SK-N-SH (cell line): ENCODE results near the gene RGS13. TPM values are rescaled to one million over a fixed set of nuclear protein-coding genes. Genes with fewer than 3 reads are reported as not detected.

Source experiments
- CTCF ChIA-PET: fragments of 300-600, 350-600 bp; formaldehyde crosslinking; extraction: SDS; loops from one replicate; lab custom pipeline; 2021; lab: Yijun Ruan, JAX
- POLR2A ChIA-PET: fragments of 350-600 bp; sonication (Branson Sonifier 250); formaldehyde crosslinking; extraction: SDS; loops from one replicate; lab custom pipeline; 2020; ENCODE audit warnings: antibody characterized with exemption, inconsistent platforms; lab: Yijun Ruan, JAX
- DNase-seq: peaks from one replicate; pipeline ENCODE4 v3.0.0; 2012
- H2AFZ ChIP-seq: fragments of 200-600 bp; sonication (generic); 2 replicates; pipeline ENCODE4 v1.8.1; 2016; ENCODE audit warnings: antibody characterized with exemption, mild to moderate bottlenecking, low read depth
- H3F3A ChIP-seq: fragments of 200-600 bp; sonication (generic); replicated peaks from 2 replicates; pipeline ENCODE3; 2016; ENCODE audit warnings: antibody characterized with exemption, mild to moderate bottlenecking; ENCODE audit not compliant: insufficient read depth
- H3K27ac ChIP-seq, 2 experiments: fragments of 200-500 bp in 1 of 2; fragments of 200-600 bp in 1 of 2; sonication (Bioruptor generic) in 1 of 2; sonication (generic), shearing (Covaris generic) in 1 of 2; 2 replicates each; pipeline versions ENCODE4 v1.5.1 to v1.6.1; 2014 to 2016; ENCODE audit warnings: low read depth in 2 of 2, inconsistent platforms in 1 of 2, low read length in 1 of 2, mild to moderate bottlenecking in 1 of 2, mixed read lengths in 1 of 2
- H3K27me3 ChIP-seq: fragments of 200-600 bp; sonication (generic), shearing (Covaris generic); 2 replicates; pipeline ENCODE4 v1.6.1; 2016; ENCODE audit warnings: mixed run types; ENCODE audit not compliant: insufficient read depth
- H3K36me3 ChIP-seq, 2 experiments: fragments of 200-500 bp in 1 of 2; fragments of 200-600 bp in 1 of 2; sonication (Bioruptor generic) in 1 of 2; sonication (generic) in 1 of 2; replicated peaks in 1 of 2; 2 replicates each; pipeline versions ENCODE3 to v1.5.1; 2014 to 2016; ENCODE audit warnings: low read length in 1 of 2, mild to moderate bottlenecking in 1 of 2; ENCODE audit not compliant: insufficient read depth in 2 of 2, control insufficient read depth in 1 of 2
- H3K4me1 ChIP-seq, 2 experiments: fragments of 200-500 bp in 1 of 2; fragments of 200-600 bp in 1 of 2; sonication (Bioruptor generic) in 1 of 2; sonication (generic), shearing (Covaris generic) in 1 of 2; 2 replicates each; pipeline versions ENCODE4 v1.5.1 to v1.6.1; 2014 to 2016; ENCODE audit warnings: low read depth in 1 of 2, low read length in 1 of 2, mixed run types in 1 of 2; ENCODE audit not compliant: insufficient read depth in 2 of 2, control insufficient read depth in 1 of 2
- H3K4me2 ChIP-seq: fragments of 200-600 bp; sonication (generic), shearing (Covaris generic); 2 replicates; pipeline ENCODE4 v1.6.1; 2017; ENCODE audit warnings: mixed run types
- H3K4me3 ChIP-seq, 2 experiments: fragments of 200-500 bp in 1 of 2; fragments of 200-600 bp in 1 of 2; sonication (Bioruptor generic) in 1 of 2; sonication (generic), shearing (Covaris generic) in 1 of 2; 2 replicates each; pipeline versions ENCODE4 v1.5.1 to v1.8.1; 2014 to 2016; ENCODE audit warnings: low read depth in 2 of 2, inconsistent platforms in 1 of 2, low read length in 1 of 2, mild to moderate bottlenecking in 1 of 2, mixed read lengths in 1 of 2, moderate library complexity in 1 of 2
- H3K79me2 ChIP-seq: fragments of 200-600 bp; sonication (generic); 2 replicates; pipeline ENCODE4 v1.8.1; 2017; ENCODE audit warnings: mild to moderate bottlenecking; ENCODE audit not compliant: insufficient read depth
- H3K9ac ChIP-seq: fragments of 200-600 bp; sonication (generic); 2 replicates; pipeline ENCODE4 v1.6.1; 2017; ENCODE audit warnings: mixed run types
- H3K9me2 ChIP-seq: fragments of 200-600 bp; sonication (generic); 2 replicates; pipeline ENCODE4 v1.6.1; 2017; ENCODE audit warnings: mixed run types
- H3K9me3 ChIP-seq: fragments of 200-600 bp; sonication (generic); 2 replicates; pipeline ENCODE4 v1.6.1; 2017; ENCODE audit warnings: mixed run types, mild to moderate bottlenecking, moderate library complexity
- H4K20me1 ChIP-seq: fragments of 200-600 bp; sonication (generic); 2 replicates; pipeline ENCODE4 v1.6.1; 2017; ENCODE audit warnings: mild to moderate bottlenecking, mixed run types; ENCODE audit not compliant: insufficient read depth
- CHD2 ChIP-seq: fragments of 150-350 bp; IDR thresholded peaks from 2 replicates; pipeline ENCODE4 v1.6.1; 2018; ENCODE audit warnings: low read length; ENCODE audit not compliant: partially characterized antibody
- ELF1 ChIP-seq: IDR thresholded peaks from 2 replicates; pipeline ENCODE4 v1.4.0; 2012
- EP300 ChIP-seq, 2 experiments: IDR thresholded peaks; 2 replicates each; pipeline versions ENCODE4 v1.4.0 to v1.6.1; 2012; ENCODE audit warnings: borderline replicate concordance in 1 of 2, low read depth in 1 of 2, low read length in 1 of 2
- FOXJ3 ChIP-seq: sonication (generic); formaldehyde crosslinking; IDR thresholded peaks from 2 replicates; pipeline ENCODE4 v1.5.1; 2020; ENCODE audit warnings: mild to moderate bottlenecking, missing genetic modification reagents
- GATA2 ChIP-seq: sonication (generic); formaldehyde crosslinking; IDR thresholded peaks from 2 replicates; pipeline ENCODE4 v1.5.0; 2020; ENCODE audit warnings: mild to moderate bottlenecking, missing genetic modification reagents
- IRF3 ChIP-seq: fragments of 150-350 bp; IDR thresholded peaks from 2 replicates; pipeline ENCODE4 v1.6.1; 2016; ENCODE audit warnings: mild to moderate bottlenecking, low read depth, low read length
- MEF2A ChIP-seq: IDR thresholded peaks from 2 replicates; pipeline ENCODE4 v1.4.0; 2012; ENCODE audit warnings: low read depth, borderline replicate concordance
- NRF1 ChIP-seq: IDR thresholded peaks from 2 replicates; pipeline ENCODE4 v1.6.1; 2012; ENCODE audit warnings: low read depth, mild to moderate bottlenecking, low read length
- PBX3 ChIP-seq: IDR thresholded peaks from 2 replicates; pipeline ENCODE4; 2012
- POLR2AphosphoS5 ChIP-seq: IDR thresholded peaks from 2 replicates; pipeline ENCODE4 v1.6.1; 2012; ENCODE audit warnings: low read depth, low read length
- RAD21 ChIP-seq: IDR thresholded peaks from 2 replicates; pipeline ENCODE4 v1.6.1; 2012; ENCODE audit warnings: mild to moderate bottlenecking, low read length
- REST ChIP-seq: IDR thresholded peaks from 2 replicates; pipeline ENCODE4 v1.6.1; 2012; ENCODE audit warnings: mild to moderate bottlenecking, low read depth, low read length, moderate library complexity
- RFX5 ChIP-seq: IDR thresholded peaks from 2 replicates; pipeline ENCODE4 v1.6.1; 2012; ENCODE audit warnings: mild to moderate bottlenecking, improper control_type of control experiment, low read length
- SIN3A ChIP-seq: IDR thresholded peaks from 2 replicates; pipeline ENCODE4 v1.6.1; 2012; ENCODE audit warnings: low read depth, mild to moderate bottlenecking, low read length, moderate library complexity, borderline replicate concordance
- SMC3 ChIP-seq: IDR thresholded peaks from 2 replicates; pipeline ENCODE4 v1.6.1; 2012; ENCODE audit warnings: low read depth, low read length, improper control_type of control experiment
- TAF1 ChIP-seq: IDR thresholded peaks from 2 replicates; pipeline ENCODE4 v1.6.1; 2012; ENCODE audit warnings: low read depth, mild to moderate bottlenecking, low read length, moderate library complexity, borderline replicate concordance
- USF1 ChIP-seq: IDR thresholded peaks from 2 replicates; pipeline ENCODE4 v1.4.0; 2012; ENCODE audit warnings: low read depth, borderline replicate concordance
- YY1 ChIP-seq: IDR thresholded peaks from 2 replicates; pipeline ENCODE4 v1.4.0; 2012; ENCODE audit warnings: low read depth, mild to moderate bottlenecking
- ZBTB33 ChIP-seq: IDR thresholded peaks from 2 replicates; pipeline ENCODE4 v1.4.0; 2012; ENCODE audit warnings: low read depth, borderline replicate concordance
- WGBS: methylation state at CpG from one replicate; pipeline ENCODE4 v1.1.6; 2017; ENCODE audit warnings: low lambda C conversion rate; 5-methylcytosine and 5-hydroxymethylcytosine counted together
- polyA plus RNA-seq, 3 experiments: library from polyadenylated mRNA; depleted of rRNA; stranded (reverse); fragments of >200 nt; gene quantifications; 2 replicates each; pipeline ENCODE4 v1.2.3, GENCODE V29; 2012

RGS13 gene
- polyA plus RNA-seq, 1 of the 3 experiments (the other 2 are of a cell fraction), result not detected

- TF ChIP-seq REST (no peak), RAD21 (no peak), EP300 (IDR thresholded peaks at IDR 0.05; ENCODE audit: borderline replicate concordance in 1 of 2, low read depth in 1 of 2, low read length in 1 of 2) (no peak), RFX5 (no peak), PBX3 (no peak), FOXJ3 (no peak), USF1 (no peak), GATA2 (no peak), ELF1 (no peak), SIN3A (no peak), TAF1 (no peak), MEF2A (no peak), SMC3 (no peak)
Measured at GRCh38 chr1:192608671-192609070, 27.3 kb upstream of the RGS13 start (continued).

GRCh38 chr1:192609110-192610079 lies 26.6 kb upstream of the RGS13 start:
- no peaks in the 10 kb centered on the region for H3K9me3 ChIP-seq
- no peaks in the 10 kb centered on the region for H3K79me2 ChIP-seq
- H4K20me1 ChIP-seq, result no peaks in the 10 kb centered on the region
- no peaks in the 10 kb centered on the region for H3K36me3 ChIP-seq
- H3K9ac ChIP-seq, result no peak overlapping the region
- no peaks in the 10 kb centered on the region for H3K27me3 ChIP-seq
- CTCF ChIA-PET, result interaction anchor here (1.0 to 11.5 kb wide), 2 partner anchors 26 to 134 kb away, joined by 3 to 107 read pairs; partner anchors contain the start of gene RGS13
- H3K4me1 ChIP-seq, result peaks cover 0 to 5% of the 10 kb centered on the region in 2 experiments; a peak in 3 of 4 replicates
- no peak overlapping the region; the same call in 1 of the 2 replicates for H2AFZ ChIP-seq
- peaks cover 3% of the 10 kb centered on the region for H3F3A ChIP-seq
- H3K27ac ChIP-seq, result no peak overlapping the region
- no peak for DNase-seq
- 76% methylated on average over 12 of the region's 12 CpGs for WGBS
- H3K4me3 ChIP-seq, result no peak overlapping the region
- H3K9me2 ChIP-seq, result no peaks in the 10 kb centered on the region
- POLR2A ChIA-PET, result no interaction called here
- no peak overlapping the region for H3K4me2 ChIP-seq
- no peak for TF ChIP-seq POLR2AphosphoS5
- no peak for TF ChIP-seq PBX3
- no peak for TF ChIP-seq NRF1
- TF ChIP-seq ZBTB33, result no peak
- TF ChIP-seq CHD2, result no peak
- TF ChIP-seq RAD21, result no peak
- TF ChIP-seq ELF1, result no peak
- TF ChIP-seq IRF3, result no peak
- TF ChIP-seq TAF1, result no peak
- no peak for TF ChIP-seq EP300 (IDR thresholded peaks at IDR 0.05; ENCODE audit: borderline replicate concordance in 1 of 2, low read depth in 1 of 2, low read length in 1 of 2)
- TF ChIP-seq YY1, result no peak
- TF ChIP-seq SIN3A, result no peak
